Activated naive CD4-positive, alpha-beta T cell treated with anti-CD3 and anti-CD28 coated beads, Interleukin-2, amount 50 U/mL, for 72 hours (primary cell): ENCODE data around the gene KCNJ5. TPM values are rescaled to one million over a fixed set of nuclear protein-coding genes. Genes with fewer than 3 reads are reported as not detected.
A peak's percentile ranks its signal among the peaks of the same experiment; 100 is the strongest.

Experiments used
- ATAC-seq, 2 donors: fragments of 150-1000 bp; cut with Tn5 transposase; 2 replicates each; pipeline ENCODE4 v1.10.0; 2021; ENCODE audit warnings: mild to moderate bottlenecking in 2 of 2, moderate library complexity in 2 of 2
- DNase-seq, 2 donors: peaks; one replicate each; pipeline ENCODE4 v3.0.0; 2021 to 2022; ENCODE audit warnings: low spot score in 2 of 2
- H3K27ac Mint-ChIP-seq, 2 donors: one replicate each; pipeline ENCODE4 v1.8.0; 2022; ENCODE audit warnings: mild to moderate bottlenecking in 2 of 2, mixed read lengths in 2 of 2
- H3K36me3 Mint-ChIP-seq, 2 donors: one replicate each; pipeline ENCODE4 v1.8.0; 2022; ENCODE audit warnings: mixed read lengths in 2 of 2
- H3K9me3 Mint-ChIP-seq, 2 donors: one replicate each; pipeline ENCODE4 v1.8.0; 2022; ENCODE audit warnings: mixed read lengths in 2 of 2
- total RNA-seq, 2 donors: library from RNA; stranded (reverse); gene quantifications; one replicate each; pipeline ENCODE4 v1.2.3, GENCODE V29; 2022

KCNJ5 gene
- not detected for total RNA-seq

DNA sequence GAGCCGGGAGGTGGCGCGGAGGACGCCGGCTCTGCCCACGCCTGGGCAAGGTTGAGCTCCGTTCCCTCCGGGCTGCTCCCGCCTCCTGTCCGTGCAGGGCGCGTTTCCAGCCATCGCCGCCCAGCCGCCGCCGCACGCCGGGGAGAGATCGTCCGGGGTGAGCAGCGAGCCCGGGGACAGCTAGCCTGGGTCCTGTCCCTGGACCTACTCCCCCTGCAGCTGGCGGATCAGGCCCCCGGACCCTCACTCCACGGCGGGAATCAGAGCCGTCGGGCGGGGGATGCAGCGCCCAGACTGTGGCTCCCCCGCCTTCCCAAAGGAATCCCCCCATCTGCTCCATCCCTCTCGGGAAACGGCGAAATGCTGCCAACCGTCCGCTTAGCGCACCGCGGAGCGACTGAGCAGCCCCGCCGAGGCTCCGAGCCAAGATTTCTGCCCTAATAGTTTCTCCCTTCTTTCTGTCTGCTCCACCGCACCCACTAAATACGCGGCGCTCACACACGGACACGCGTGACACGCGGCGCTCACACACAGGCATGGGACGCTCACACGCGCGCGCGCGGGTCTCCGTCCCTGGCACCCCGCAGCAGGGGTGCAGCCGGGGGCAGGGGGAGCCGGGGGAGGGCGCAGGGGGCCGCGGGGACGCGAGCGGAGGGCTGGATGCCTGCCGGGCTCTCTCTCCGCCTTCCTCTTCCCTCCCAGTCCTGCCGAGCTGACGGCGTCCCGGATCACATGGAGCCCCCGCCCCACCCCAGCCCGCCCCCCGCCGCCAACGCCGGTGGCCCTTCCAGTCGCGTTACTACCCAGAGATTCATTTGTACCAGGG lies at the start of gene KCNJ5:
TSS of gene KCNJ5 (plus strand) at position 814 of the 826 bp plus-strand sequence. CDS start 19,918 bp downstream, outside the sequence.
- no peaks in the 10 kb centered on the region for H3K36me3 Mint-ChIP-seq
- no peak within 1 kb of the TSS for H3K27ac Mint-ChIP-seq
- peak in 1 of 2 donors; percentile 40 for DNase-seq
- H3K9me3 Mint-ChIP-seq, result no peaks in the 10 kb centered on the region
- peak; percentile 46 to 55 for ATAC-seq

DNA sequence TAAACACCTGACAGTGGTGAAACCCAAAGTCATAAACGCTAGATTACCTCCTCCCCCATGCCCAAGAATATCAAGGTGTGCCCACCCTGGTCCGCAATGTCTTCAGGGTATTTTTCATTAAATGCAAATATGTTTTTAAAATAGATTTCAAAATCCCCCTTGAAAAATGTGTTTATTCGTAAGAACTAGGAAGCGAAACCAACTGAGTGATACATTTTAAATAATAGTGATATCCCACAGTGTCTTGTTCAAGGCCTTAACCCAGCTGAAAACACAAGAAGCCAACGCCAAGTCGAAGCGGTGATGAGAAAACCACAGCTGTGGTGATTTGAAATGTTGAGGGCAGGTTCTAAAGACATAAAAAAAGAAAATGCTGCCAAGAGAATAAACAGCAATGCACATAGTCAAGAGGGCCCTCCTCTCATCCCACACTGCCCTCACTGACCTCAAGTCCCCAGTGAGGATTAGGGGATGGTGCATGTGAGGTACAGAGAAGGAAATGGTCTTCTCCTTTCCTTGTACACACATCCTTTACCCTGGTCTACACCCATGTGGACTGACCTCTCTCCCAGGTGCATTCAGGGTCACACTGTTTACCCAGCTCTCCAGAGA lies 49.6 kb upstream of the KCNJ5 start:
- ATAC-seq, result no peak

DNA sequence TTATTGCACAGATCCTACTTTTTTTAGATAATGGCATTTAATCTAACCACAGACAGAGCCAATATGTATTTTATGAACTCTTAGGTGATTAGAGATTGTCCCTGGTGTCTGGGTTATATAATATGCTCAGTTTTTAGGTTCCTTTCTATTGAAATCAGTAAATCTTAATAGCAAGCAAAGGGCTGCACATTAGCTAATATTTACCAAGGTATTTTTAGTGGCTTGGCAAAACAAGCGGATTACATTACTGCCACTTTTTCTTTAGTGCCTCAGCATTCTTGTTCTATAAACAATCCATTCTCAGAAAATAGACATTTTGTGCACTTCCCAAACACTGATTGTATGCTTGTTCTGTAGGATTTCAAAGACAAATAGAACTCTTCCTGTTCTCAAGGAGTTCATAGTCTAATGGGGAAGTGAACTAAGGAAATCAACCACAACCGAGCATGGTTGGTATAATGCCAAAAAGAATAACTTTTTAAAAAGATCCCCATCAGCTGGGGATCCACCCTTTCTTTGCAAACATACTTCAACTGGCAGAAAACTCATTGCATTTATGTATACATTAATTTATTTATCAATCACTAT lies 47.9 kb upstream of the KCNJ5 start:
- Mint-ChIP-seq H3K36me3 (no peaks in the 10 kb centered on the region), H3K9me3 (peaks cover 0 to 8% of the 10 kb centered on the region in 2 donors), H3K27ac (no peak overlapping the region)
- ATAC-seq, result no peak
- DNase-seq, result no peak

More for the DNA sequence above, 49.6 kb upstream of the KCNJ5 start:
- Mint-ChIP-seq H3K36me3 (peaks cover 0 to 9% of the 10 kb centered on the region in 2 donors), H3K9me3 (peaks cover 4 to 8% of the 10 kb centered on the region in 2 donors), H3K27ac (peak overlapping the region in 1 of 2 donors; percentile 48)
- no peak for DNase-seq

DNA sequence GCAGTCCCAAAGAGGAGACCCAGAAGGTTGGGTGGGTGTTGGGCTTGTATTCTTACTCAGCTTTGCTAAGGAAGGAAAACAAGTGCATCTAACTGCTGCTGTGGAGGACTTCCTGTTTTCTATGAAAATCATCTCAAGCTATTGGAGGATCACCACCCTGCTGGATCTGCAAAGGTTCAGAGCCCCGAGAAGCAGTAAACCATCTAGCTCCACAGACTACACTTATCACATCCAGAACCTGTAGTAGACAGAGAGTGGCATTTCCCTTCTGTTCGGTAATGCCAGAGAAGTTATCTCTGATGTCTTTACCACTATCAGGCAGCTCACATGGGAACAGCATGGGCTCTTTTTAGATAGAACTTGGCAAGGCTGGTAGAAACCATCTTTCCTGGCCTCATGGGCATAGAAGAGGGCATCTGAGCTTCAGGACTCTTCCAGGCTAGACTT lies 45.8 kb upstream of the KCNJ5 start:
- Mint-ChIP-seq H3K27ac (no peak overlapping the region), H3K9me3 (no peaks in the 10 kb centered on the region), H3K36me3 (no peaks in the 10 kb centered on the region)
- DNase-seq, result no peak
- peak in 1 of 2 donors; percentile 60 for ATAC-seq

DNA sequence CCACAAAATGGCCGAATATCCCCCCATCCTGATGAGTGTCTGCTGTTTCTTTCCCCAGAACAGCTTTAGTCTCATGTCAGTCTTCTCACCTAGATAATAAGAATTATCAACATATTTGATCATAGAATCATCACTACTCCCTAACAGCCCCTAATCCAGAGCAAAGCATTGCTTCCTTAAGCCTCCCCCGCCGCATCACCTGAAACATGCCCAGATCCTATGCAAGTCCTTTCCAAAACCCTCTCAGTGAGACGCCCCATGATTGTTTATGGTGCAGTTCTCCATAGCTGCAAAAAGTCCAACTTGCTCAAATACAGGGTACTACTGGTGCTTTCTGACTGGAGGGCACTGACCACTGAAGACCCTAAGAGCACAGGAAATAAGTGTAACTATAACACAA lies 44.2 kb upstream of the KCNJ5 start:
- Mint-ChIP-seq H3K9me3 (no peaks in the 10 kb centered on the region), H3K36me3 (no peaks in the 10 kb centered on the region), H3K27ac (no peak overlapping the region)
- DNase-seq (no peak), ATAC-seq (no peak)

DNA sequence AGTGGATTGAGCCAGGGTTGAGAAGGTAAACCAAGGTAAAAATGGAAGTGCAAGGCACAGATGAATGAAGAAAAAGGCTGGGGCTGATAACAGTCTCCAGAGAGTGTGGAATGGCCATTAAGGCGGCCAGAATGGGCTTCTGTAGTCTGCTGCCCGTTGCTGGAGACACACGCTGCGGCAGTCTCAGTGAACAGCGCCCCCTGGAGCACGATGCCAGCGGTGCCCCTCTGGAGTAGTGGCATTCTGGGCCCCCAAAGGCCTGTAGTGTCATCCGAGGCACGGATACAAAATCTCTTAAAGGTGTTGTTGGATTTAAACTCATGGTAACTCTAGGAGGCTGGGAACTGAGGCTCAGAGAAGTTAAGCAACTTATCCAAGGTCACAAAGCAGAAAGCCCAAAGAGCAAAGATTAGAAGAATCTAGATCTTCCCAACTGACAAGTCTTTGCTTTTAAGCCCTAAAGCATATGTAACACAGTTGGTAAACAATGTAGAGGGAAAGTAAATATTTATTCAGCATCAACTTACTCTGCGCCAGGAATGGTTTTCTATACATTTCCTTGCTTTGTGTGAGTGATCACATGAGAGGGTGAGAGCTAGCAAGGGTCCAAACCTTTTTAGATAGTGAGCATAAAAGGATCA lies 42.2 kb upstream of the KCNJ5 start:
- Mint-ChIP-seq H3K27ac (no peak overlapping the region), H3K36me3 (no peaks in the 10 kb centered on the region)

DNA sequence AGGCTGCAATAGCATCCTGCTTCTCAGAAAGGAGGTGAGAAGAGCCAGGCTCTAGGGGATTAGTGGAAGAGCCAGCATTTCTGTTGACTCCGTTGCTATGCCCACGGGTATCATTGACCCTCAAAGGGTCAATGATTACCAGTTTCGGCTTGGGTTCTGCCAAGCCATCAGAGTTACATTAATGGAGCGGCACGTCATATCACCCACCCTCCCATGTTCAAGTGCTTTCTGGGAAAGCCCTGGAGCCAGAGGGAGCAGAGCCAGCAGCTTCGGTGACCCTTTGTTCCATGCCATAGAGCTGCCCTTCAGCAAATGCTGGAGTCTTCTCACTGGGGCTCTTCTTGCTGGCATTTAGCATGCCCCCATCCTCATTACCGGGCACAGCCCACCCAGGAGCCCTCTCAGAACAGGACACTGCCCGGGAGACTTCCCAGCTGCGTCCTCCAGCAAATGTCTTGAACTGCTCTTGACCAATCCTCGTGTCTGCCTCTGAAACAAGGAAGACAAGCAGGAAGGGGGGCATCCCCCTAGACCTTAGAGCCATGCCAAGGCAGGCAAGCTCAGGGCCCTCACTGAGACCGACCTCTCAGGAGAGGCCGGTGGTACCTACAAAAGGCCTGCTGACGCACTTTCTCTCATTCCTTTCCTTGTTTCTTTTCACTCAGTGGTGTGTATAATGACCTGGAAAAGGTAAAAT lies 38.7 kb upstream of the KCNJ5 start:
- H3K27ac Mint-ChIP-seq, result no peak overlapping the region
- ATAC-seq (no peak), DNase-seq (no peak)
- H3K36me3 Mint-ChIP-seq, result no peaks in the 10 kb centered on the region
- no peaks in the 10 kb centered on the region for H3K9me3 Mint-ChIP-seq

More for the DNA sequence above, 42.2 kb upstream of the KCNJ5 start:
- DNase-seq, result peak in 1 of 2 donors; percentile 82
- peak; percentile 71 to 73 for ATAC-seq
- H3K9me3 Mint-ChIP-seq, result no peaks in the 10 kb centered on the region

DNA sequence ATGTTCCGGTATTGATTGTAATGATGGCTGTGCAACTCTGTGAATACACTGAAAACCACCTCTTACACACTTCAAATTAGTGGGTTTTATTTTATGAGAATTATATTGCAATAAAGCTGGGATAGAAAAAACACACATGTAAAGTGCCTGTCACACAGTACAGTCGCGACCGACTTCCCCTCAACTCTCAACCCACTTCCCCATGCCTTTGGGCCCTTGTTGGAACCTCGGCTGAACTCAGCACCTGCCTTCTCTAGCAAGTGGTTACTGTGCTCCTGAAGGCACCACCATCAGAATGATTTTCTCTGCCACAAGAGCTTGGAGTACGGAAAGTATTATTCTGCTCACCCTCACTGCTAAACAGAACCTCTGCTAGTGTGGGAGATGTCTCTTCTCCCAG lies 37.6 kb upstream of the KCNJ5 start:
- no peaks in the 10 kb centered on the region for H3K9me3 Mint-ChIP-seq
- no peaks in the 10 kb centered on the region for H3K36me3 Mint-ChIP-seq
- DNase-seq (no peak), ATAC-seq (no peak)
- H3K27ac Mint-ChIP-seq, result no peak overlapping the region

DNA sequence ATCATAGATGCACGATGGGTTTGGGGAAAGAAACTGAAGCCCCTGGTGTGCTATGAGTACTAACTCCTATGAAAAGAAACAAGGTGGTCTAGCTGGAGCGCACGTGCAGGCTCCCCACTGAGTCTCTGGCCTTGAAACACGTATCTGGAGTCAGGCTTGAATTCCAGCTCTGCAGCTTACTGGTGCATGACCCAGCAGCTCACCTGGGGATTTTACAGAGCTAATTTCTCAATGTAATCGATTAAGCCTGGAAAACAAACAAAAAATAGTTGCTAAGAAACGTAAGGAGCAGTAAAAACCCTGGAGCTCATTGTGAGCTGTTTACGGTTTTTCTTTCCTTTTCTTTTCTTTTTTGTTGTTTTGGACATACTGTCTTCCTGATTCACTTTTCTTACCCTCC lies 36.3 kb upstream of the KCNJ5 start:
- DNase-seq (no peak), ATAC-seq (no peak)
- H3K27ac Mint-ChIP-seq, result no peak overlapping the region
- H3K36me3 Mint-ChIP-seq, result no peaks in the 10 kb centered on the region
- no peaks in the 10 kb centered on the region for H3K9me3 Mint-ChIP-seq

DNA sequence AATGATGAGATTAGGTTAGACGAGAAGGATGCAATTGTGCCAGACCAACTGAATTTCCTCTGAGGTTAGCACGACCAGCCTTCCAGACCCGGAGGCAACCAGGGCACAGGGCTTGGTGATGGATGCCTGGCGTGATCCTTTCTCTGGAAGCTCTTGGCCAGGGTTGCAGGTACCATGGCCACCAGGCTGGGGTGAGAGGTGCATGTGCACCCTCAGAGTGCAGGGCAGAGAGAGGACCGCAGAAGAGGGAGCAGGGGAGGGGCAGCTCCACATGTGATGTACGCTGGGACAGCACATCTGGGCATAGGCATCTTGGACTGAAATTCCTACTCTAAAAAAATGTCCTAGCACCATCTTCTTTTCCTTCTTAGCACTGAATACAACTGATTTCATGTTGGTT lies 34.9 kb upstream of the KCNJ5 start:
- no peaks in the 10 kb centered on the region for H3K9me3 Mint-ChIP-seq
- no peak overlapping the region for H3K27ac Mint-ChIP-seq
- H3K36me3 Mint-ChIP-seq, result no peaks in the 10 kb centered on the region
- DNase-seq, result peak in 1 of 2 donors; percentile 37
- no peak for ATAC-seq

DNA sequence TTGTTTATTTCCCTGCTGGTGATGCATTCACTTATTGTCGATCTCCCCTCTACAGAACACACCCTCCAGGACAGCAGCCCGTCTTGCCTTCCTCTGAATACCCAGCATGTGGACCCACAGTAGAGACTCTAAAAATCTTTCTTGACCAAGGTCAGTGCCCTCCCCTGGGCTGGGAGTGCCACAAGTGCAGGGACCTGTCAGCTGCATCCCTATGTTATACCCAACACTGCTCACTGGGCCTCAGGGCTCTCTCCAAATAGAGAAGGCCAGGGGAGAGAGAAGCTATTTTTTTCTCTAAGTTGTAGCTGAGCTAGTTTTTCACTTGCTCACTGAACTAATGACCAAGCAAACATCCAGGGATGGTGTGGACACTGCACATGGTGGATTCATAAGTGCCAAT lies 33.8 kb upstream of the KCNJ5 start:
- DNase-seq, result peak in 1 of 2 donors; percentile 16
- H3K9me3 Mint-ChIP-seq, result no peaks in the 10 kb centered on the region
- no peaks in the 10 kb centered on the region for H3K36me3 Mint-ChIP-seq
- no peak overlapping the region for H3K27ac Mint-ChIP-seq
- ATAC-seq, result no peak

DNA sequence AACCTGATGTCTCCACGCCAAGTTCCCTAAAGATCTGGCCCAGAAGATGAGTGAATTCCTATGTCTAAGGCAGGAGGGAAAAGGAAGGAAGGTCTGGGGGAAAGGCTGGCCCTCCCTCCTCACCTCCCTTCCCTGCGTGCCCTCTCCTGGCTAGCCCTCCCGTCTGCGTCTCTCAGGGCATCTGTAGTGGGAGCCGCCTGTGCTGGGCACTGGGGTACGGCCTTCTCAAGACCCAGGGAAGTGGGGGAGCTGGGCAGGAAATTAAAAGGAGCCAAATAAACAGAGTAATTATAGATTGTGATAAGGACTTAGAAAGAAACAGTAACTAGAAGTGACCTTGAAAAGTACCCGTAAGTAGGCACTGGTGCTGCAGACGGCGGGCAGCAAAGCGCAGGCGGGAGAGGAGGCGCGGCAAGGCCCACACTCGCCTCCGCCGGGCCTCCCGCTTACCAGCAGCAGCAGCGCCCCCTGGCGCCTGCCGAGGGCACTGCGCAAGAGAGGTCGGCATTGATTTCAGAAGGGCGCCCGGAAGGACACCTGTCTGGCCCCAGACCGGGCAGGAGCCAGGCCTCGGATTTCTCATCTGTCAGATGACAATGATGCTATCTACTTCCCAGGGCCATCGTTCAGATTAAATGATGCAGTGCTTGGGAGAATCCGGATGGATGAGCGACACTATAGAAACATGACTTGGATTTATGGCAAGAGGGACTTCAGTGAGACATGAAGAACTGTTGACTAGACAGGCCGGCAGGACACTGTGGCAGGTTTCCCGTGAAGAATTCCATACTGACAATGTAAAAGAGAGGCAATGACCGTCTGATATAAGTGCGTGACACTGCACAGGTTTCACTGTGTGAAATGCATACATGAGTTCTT lies 31.4 kb upstream of the KCNJ5 start:
- peak; percentile 78 to 93 for DNase-seq
- H3K36me3 Mint-ChIP-seq, result no peaks in the 10 kb centered on the region
- ATAC-seq, result peak; percentile 88 to 95
- no peak overlapping the region for H3K27ac Mint-ChIP-seq
- H3K9me3 Mint-ChIP-seq, result no peaks in the 10 kb centered on the region

DNA sequence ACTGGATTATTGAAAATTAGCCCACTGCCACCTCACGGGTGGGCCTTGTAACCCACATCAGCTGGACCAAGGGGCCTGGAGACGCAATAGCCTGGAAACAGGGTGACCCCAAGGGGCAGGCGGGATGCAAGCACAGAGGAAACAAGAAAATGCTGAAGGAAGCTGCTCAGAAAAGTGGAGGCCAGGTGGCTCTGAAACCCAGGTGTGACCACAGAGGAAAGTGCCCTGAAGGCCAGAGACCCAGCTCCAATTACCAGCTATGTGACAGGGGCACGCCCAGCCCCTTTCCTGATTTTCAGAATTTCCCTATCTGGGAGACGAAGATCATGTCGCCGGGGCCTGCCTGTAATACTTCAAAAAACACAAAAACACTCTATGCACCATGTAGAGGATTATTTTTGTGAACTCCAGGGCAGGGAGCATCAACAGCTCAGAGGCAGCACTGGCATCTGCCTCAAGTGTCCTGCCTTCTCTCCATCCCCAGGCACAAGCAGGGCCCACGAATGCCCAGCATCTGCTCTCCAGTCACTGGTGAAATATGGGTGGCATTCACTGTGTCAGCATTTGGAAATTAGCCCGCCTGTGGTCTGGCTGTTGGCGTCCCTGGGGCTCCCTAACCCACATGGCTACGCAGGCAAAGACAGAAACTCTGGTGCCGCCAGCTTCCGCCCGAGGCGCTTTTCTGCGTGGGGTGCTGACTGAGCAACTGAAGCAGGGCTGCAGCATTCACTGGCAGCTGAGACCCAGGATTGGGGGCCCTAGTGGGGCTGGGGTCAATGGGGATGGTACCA lies 30.4 kb upstream of the KCNJ5 start:
- no peaks in the 10 kb centered on the region for H3K9me3 Mint-ChIP-seq
- ATAC-seq (no peak), DNase-seq (no peak)
- H3K27ac Mint-ChIP-seq, result no peak overlapping the region
- no peaks in the 10 kb centered on the region for H3K36me3 Mint-ChIP-seq

DNA sequence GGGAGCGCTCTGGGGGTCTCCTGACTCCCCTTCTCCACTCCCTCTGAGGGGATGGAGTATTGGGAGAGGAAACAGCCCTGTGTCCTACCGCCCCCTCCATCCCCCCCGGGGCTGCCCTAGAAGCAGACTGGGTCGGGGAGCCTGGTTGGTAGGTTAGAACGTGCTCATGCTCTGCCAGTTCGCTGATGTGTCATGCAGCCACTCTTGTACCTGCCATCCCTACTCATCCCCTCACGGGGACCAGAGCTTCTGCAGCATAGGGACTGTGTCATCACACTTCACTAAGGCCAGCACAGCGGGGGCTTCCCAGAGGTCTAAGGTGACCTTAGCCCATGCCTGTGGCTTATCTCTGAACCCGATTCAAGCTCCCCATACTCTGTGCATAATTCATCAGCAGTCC lies 28.8 kb upstream of the KCNJ5 start:
- Mint-ChIP-seq H3K27ac (no peak overlapping the region), H3K9me3 (no peaks in the 10 kb centered on the region), H3K36me3 (no peaks in the 10 kb centered on the region)
- ATAC-seq, result no peak
- DNase-seq, result peak in 1 of 2 donors; percentile 42
